Prostate gland (tissue), 2 donors: Measurements from ENCODE around the gene CLDN5.

ENCODE experiments used
- CTCF ChIP-seq, 4 experiments: fragments of 200-600 bp in 2 of 4; fragments of 450-650 bp in 2 of 4; sonication (generic) in 2 of 4; IDR thresholded peaks; 1 replicate in 3 of 4; 2 replicates in 1 of 4; pipeline ENCODE4 v1.5.1; 2016 to 2019; ENCODE audit warnings: antibody characterized with exemption in 4 of 4, mild to moderate bottlenecking in 2 of 4, moderate library complexity in 2 of 4
- POLR2AphosphoS5 ChIP-seq: sonication (generic); formaldehyde crosslinking; IDR thresholded peaks from one replicate; pipeline ENCODE4 v1.6.1; 2017; ENCODE audit warnings: antibody characterized with exemption

- TF ChIP-seq POLR2AphosphoS5 (no peak), CTCF (IDR thresholded peaks at IDR 0.05) (no peak)
Measured at GRCh38 chr22:19525666-19526065, 1.5 kb upstream of the CLDN5 start.
